Panc1 (cell line): Measurements from ENCODE around the gene OR14K1. TPM values are rescaled to one million over a fixed set of nuclear protein-coding genes. Genes with fewer than 3 reads are reported as not detected.

Source experiments
- ATAC-seq: fragments of 200-7000 bp; cut with Tn5 transposase; 2 replicates; pipeline ENCODE4 v1.9.1; 2020; ENCODE audit warnings: mild to moderate bottlenecking, moderate library complexity
- BruUV-seq: library from RNA; stranded (reverse); fragments of 400-500 nt; replicated peaks from 2 replicates; lab custom pipeline; 2021; lab: Mats Ljungman, UMichigan
- CTCF ChIA-PET: fragments of 300-600 bp; sonication (Branson Sonifier 250); formaldehyde crosslinking; loops from one replicate; lab custom pipeline; 2022; ENCODE audit warnings: antibody characterized with exemption; lab: Charles Lee
- POLR2A ChIA-PET: fragments of 300-600 bp; sonication (Branson Sonifier 250); formaldehyde crosslinking; loops from one replicate; lab custom pipeline; 2022; ENCODE audit warnings: antibody characterized with exemption; lab: Charles Lee
- DNase-seq: peaks from one replicate; pipeline ENCODE4 v3.0.0-alpha.2; 2010; ENCODE audit warnings: low read depth, low spot score
- H3K27ac ChIP-seq: 2 replicates; pipeline ENCODE4 v1.5.1; 2011; ENCODE audit warnings: mild to moderate bottlenecking, low read length, inconsistent platforms
- H3K27me3 ChIP-seq: fragments of 200-500 bp; sonication (Bioruptor generic); 2 replicates; pipeline ENCODE4 v1.6.0; 2014; ENCODE audit warnings: low read length, inconsistent platforms; ENCODE audit not compliant: control insufficient read depth, insufficient read depth
- H3K36me3 ChIP-seq: fragments of 200-500 bp; sonication (Bioruptor generic); 2 replicates; pipeline ENCODE4 v1.5.1; 2014; ENCODE audit warnings: inconsistent platforms, mild to moderate bottlenecking, low read length, moderate library complexity; ENCODE audit not compliant: control insufficient read depth, insufficient read depth
- H3K4me1 ChIP-seq: 2 replicates; pipeline ENCODE4 v1.5.1; 2011; ENCODE audit warnings: inconsistent platforms, mild to moderate bottlenecking, low read length, moderate library complexity; ENCODE audit not compliant: control insufficient read depth, insufficient read depth
- H3K4me3 ChIP-seq, 2 experiments: 2 replicates each; pipeline ENCODE4 v1.5.1; 2011 to 2012; ENCODE audit warnings: low read depth in 2 of 2, low read length in 2 of 2, mild to moderate bottlenecking in 2 of 2, inconsistent platforms in 1 of 2, moderate library complexity in 1 of 2
- H3K9me3 ChIP-seq: fragments of 200-500 bp; sonication (Bioruptor generic); 2 replicates; pipeline ENCODE4 v1.5.1; 2014; ENCODE audit warnings: low read depth, mild to moderate bottlenecking, inconsistent platforms, low read length, moderate library complexity; ENCODE audit not compliant: control insufficient read depth, insufficient read depth
- CTCF ChIP-seq: fragments of 450-650 bp; IDR thresholded peaks from 2 replicates; pipeline ENCODE4 v1.5.1; 2017; ENCODE audit warnings: mild to moderate bottlenecking
- POLR2AphosphoS5 ChIP-seq: IDR thresholded peaks from 2 replicates; pipeline ENCODE4 v1.6.1; 2012; ENCODE audit warnings: mild to moderate bottlenecking, low read depth, low read length, moderate library complexity
- REST ChIP-seq, 2 experiments: IDR thresholded peaks; 2 replicates each; pipeline ENCODE4 v1.6.1; 2011 to 2012; ENCODE audit warnings: low read depth in 2 of 2, control low read depth in 1 of 2, low read length in 1 of 2, mild to moderate bottlenecking in 1 of 2, moderate library complexity in 1 of 2; ENCODE audit not compliant: insufficient read depth in 1 of 2
- SIN3A ChIP-seq: IDR thresholded peaks from 2 replicates; pipeline ENCODE4 v1.6.1; 2012; ENCODE audit warnings: low read depth, mild to moderate bottlenecking, low read length, moderate library complexity, borderline replicate concordance; ENCODE audit not compliant: insufficient read depth
- TCF7L2 ChIP-seq: IDR thresholded peaks from 2 replicates; pipeline ENCODE4 v1.6.1; 2011; ENCODE audit warnings: mild to moderate bottlenecking, low read depth, low read length, inconsistent platforms
- in situ Hi-C: cut with HindIII; loops from 2 replicates; pipeline ENCODE4 v1.10.0; 2016; ENCODE audit warnings: low sequenced_read_pairs, low pct_unique_long_range_greater_than_20kb
- intact Hi-C: fragments of 100-400 bp; cut with micrococcal nuclease; formaldehyde crosslinking; loops from one replicate; pipeline ENCODE4 v1.10.0; 2022; ENCODE audit not compliant: unreplicated experiment
- total RNA-seq: library from RNA; stranded (reverse); gene quantifications from one replicate; pipeline ENCODE4 v1.2.1, GENCODE V29; 2021; ENCODE audit not compliant: unreplicated experiment

The OR14K1 gene
- total RNA-seq, 1 experiment from 2014 or later = not detected

GRCh38 chr1:247747616-247748015 is 9.2 kb downstream of the OR14K1 start:
- POLR2A ChIA-PET = no interaction called here
- no peak for ATAC-seq
- H3K27ac ChIP-seq = no peak overlapping the region
- H3K4me3 ChIP-seq = no peak overlapping the region
- no peaks in the 10 kb centered on the region for H3K27me3 ChIP-seq
- intact Hi-C loops (no loop called here), in situ Hi-C loops (no loop called here)
- BruUV-seq = no TSS peak
- CTCF ChIA-PET = no interaction called here
- no peak for DNase-seq
- H3K36me3 ChIP-seq = no peaks in the 10 kb centered on the region
- H3K9me3 ChIP-seq = peaks cover 8% of the 10 kb centered on the region; the same call in 1 of the 2 replicates
- TF ChIP-seq POLR2AphosphoS5 (no peak), REST (IDR thresholded peaks at IDR 0.05; ENCODE audit: insufficient read depth in 1 of 2, low read depth in 2 of 2, low read length in 1 of 2) (no peak)
- no peaks in the 10 kb centered on the region for H3K4me1 ChIP-seq

- ChIA-PET POLR2A (no interaction called here), CTCF (no interaction called here)
- Histone ChIP-seq H3K27ac (no peak within 1 kb of the TSS), H3K4me1 (no peaks in the 10 kb centered on the region), H3K4me3 (no peak within 1 kb of the TSS), H3K9me3 (peaks cover 8% of the 10 kb centered on the region; the same call in 1 of the 2 replicates), H3K27me3 (no peaks in the 10 kb centered on the region), H3K36me3 (no peaks in the 10 kb centered on the region)
- intact Hi-C loops (no loop called here), in situ Hi-C loops (no loop called here)
- no peak for ATAC-seq
- no peak for DNase-seq
- no TSS peak for BruUV-seq
- no peak for TF ChIP-seq TCF7L2
- no peak for TF ChIP-seq POLR2AphosphoS5
- no peak for TF ChIP-seq REST (IDR thresholded peaks at IDR 0.05; ENCODE audit: insufficient read depth in 1 of 2, low read depth in 2 of 2, low read length in 1 of 2)
- no peak for TF ChIP-seq SIN3A
- TF ChIP-seq CTCF = no peak
These were observed 9.6 kb downstream of the OR14K1 start, which contains the start of gene OR14A2 for GRCh38 chr1:247748041-247748440. OR14A2 (minus strand) TSS chr1:247748141.
